Measurements from ENCODE around the gene NPBWR2.
"Not testable (repeated sequence)": the region's sequence is repeated elsewhere in the genome, so short reads cannot be mapped to it uniquely, and the experiment has no call there.

Gene NPBWR2

GRCh38 chr20:64091340-64091739 lies 16.0 kb downstream of the NPBWR2 start:
- H3K27ac ChIP-seq, result no peak overlapping the region
- no peak for TF ChIP-seq CTCF (conservative IDR thresholded peaks at IDR 0.05)

GRCh38 chr20:64090165-64090564 lies 17.2 kb downstream of the NPBWR2 start:
- no peak overlapping the region for H3K27ac ChIP-seq
- TF ChIP-seq CTCF (conservative IDR thresholded peaks at IDR 0.05), result no peak

- not testable (repeated sequence) for H3K27ac ChIP-seq
Measured at GRCh38 chr20:64088586-64088985, 18.8 kb downstream of the NPBWR2 start.

- not testable (repeated sequence) for H3K27ac ChIP-seq
Measured at GRCh38 chr20:64087226-64087825, 20.0 kb downstream of the NPBWR2 start.

GRCh38 chr20:64086801-64087200 lies 20.6 kb downstream of the NPBWR2 start:
- TF ChIP-seq CTCF (conservative IDR thresholded peaks at IDR 0.05), result no peak

GRCh38 chr20:64084685-64085152 lies 22.6 kb downstream of the NPBWR2 start:
- peak overlapping the region; percentile 71; the same call in 1 of the 2 replicates for H3K27ac ChIP-seq
- no peak for TF ChIP-seq CTCF (conservative IDR thresholded peaks at IDR 0.05)

More at GRCh38 chr20:64086801-64087200, 20.6 kb downstream of the NPBWR2 start:
- H3K27ac ChIP-seq, result no peak overlapping the region

GRCh38 chr20:64083804-64084684 lies 23.3 kb downstream of the NPBWR2 start, which contains the start of gene LKAAEAR1:
Gene LKAAEAR1, minus strand, starts transcription at chr20:64084398. Its CDS starts 179 bp downstream, at chr20:64084219.
- peak within 1 kb of the TSS; percentile 71; the same call in 1 of the 2 replicates for H3K27ac ChIP-seq
- peak; percentile 58 for TF ChIP-seq CTCF (conservative IDR thresholded peaks at IDR 0.05)

- peak; percentile 91 for TF ChIP-seq CTCF (conservative IDR thresholded peaks at IDR 0.05)
- H3K27ac ChIP-seq, result peak overlapping the region; percentile 71; the same call in 1 of the 2 replicates
Measured at GRCh38 chr20:64083378-64083803, 24.0 kb downstream of the NPBWR2 start.
